Measurements from ENCODE around the gene FAM240B. TPM values are rescaled to one million over a fixed set of nuclear protein-coding genes. Genes with fewer than 3 reads are reported as not detected.

The FAM240B gene
- total RNA-seq, 4 donors from 2014 or later: not detected

DNA sequence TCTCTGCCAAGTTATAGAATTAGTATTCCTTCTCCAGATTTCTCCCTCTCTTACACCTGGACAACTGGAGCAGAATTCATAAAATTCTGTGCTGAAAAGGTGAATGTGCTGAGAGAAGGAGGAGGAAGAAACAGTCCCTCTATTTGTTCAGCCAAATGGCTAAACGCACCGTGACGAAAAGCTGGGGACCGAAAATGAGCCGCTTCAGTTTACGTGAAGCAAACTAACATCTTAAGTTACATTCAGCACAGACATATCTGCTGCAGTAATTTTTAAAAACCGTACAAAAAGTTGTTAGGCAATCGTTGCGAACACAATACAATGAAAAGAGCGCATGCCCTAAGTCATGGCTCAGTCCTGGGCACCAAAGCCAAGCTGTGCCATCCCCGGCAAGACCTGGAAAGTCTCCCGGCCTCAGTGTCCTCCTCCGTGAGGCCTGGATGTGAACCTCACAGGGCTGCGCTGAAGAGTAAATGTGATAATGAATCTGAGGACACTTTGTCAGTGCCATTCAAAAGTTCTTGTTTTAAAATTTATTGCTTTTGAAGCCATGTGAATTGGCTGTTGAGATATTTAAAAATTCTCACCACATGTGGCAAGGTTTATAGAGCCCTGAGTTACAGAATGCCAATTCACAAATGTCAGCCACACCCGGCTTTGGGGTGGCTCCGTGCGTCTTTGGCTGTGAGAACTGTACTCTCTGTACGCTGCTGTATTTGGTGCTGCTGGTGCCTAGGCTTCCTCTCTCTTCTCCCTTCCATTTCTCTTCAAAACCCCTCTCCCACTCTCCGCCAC lies 46.3 kb downstream of the FAM240B start:
- TF ChIP-seq, protein P1, sequence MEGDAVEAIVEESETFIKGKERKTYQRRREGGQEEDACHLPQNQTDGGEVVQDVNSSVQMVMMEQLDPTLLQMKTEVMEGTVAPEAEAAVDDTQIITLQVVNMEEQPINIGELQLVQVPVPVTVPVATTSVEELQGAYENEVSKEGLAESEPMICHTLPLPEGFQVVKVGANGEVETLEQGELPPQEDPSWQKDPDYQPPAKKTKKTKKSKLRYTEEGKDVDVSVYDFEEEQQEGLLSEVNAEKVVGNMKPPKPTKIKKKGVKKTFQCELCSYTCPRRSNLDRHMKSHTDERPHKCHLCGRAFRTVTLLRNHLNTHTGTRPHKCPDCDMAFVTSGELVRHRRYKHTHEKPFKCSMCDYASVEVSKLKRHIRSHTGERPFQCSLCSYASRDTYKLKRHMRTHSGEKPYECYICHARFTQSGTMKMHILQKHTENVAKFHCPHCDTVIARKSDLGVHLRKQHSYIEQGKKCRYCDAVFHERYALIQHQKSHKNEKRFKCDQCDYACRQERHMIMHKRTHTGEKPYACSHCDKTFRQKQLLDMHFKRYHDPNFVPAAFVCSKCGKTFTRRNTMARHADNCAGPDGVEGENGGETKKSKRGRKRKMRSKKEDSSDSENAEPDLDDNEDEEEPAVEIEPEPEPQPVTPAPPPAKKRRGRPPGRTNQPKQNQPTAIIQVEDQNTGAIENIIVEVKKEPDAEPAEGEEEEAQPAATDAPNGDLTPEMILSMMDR (IDR thresholded peaks at IDR 0.05): no peak
- DNase-seq (ENCODE audit: low spot score) (no peak), ATAC-seq (ENCODE audit: low FRiP score) (no peak)

DNA sequence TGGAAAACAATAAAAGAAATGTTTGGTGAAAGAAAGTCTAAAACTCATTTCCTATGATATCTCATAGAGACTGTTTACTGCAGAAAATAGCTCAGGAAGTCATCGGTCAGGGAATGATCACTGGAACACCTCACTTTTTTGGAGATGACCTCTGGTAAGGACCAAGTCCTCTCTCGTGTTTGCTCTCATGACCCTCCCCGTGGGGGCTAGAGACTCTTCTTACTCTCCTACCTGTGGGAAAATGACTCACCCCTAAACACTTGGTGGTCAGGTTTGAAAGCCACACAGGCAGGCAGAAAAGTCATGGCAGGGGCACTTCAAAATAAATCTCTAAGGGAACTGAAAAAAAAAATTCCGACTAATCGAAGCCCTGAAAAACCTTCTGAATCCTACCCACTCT lies 48.2 kb downstream of the FAM240B start:
- DNase-seq (ENCODE audit: low spot score): no peak
- TF ChIP-seq, protein P1 (IDR thresholded peaks at IDR 0.05): no peak
- ATAC-seq (ENCODE audit: low FRiP score): no peak

DNA sequence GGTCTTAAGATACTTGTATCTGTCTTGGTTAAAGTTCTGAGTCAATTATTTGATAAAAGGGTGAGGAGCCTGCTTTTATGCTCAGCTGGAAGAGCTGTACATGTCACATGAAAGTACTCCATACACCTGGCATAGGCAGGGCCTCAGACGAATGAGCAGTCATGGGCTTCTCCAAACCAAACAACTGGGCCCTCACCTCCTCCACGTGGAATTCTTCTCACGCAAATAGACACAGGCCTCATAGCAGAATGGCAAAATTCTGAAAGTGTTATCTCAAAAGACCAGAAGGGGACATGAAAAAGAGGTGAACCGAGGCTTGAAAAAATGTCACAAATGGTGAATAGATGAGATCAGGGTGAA lies 48.6 kb downstream of the FAM240B start:
- DNase-seq (ENCODE audit: low spot score) (no peak), ATAC-seq (ENCODE audit: low FRiP score) (no peak)
- TF ChIP-seq, protein P1 (IDR thresholded peaks at IDR 0.05): no peak

DNA sequence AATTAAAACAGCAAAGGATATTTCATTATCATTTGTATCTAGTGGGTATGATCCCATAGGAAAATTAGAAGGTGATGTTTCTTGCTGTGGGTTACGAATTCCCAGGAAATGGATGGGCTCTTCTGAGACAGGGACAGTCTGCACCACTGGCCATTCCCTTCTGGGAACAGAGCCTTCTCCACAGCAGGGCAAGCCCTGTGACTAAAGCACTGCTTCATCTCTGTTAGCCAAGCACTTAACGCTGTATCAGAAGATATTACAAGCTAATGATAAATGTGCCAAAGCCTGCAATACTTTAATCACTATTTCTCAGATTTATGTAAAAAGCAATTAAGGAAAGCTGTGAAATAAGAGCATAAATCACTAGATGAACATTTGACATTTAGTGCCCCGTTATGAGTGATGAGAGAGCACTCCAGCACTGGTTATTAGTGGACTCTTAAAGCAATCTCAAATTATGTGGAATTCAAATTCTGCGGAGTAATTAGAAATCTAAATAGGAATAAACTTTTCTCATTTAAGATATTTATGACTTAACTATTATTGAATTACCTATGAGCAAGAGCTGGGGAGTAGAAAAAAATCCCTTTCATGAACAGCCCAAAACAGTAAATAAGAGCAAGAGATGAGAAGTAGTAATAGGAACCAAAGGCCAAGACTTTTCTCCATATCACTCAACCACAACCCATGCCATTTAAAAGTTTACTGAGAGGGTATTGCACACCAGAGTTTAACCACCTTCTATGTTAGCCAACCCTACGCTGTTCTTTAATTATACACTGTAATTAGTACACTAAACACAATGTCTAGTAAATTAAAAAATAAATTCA lies 49.2 kb downstream of the FAM240B start:
- TF ChIP-seq, protein P1 (IDR thresholded peaks at IDR 0.05): no peak
- DNase-seq (ENCODE audit: low spot score) (no peak), ATAC-seq (ENCODE audit: low FRiP score) (no peak)

DNA sequence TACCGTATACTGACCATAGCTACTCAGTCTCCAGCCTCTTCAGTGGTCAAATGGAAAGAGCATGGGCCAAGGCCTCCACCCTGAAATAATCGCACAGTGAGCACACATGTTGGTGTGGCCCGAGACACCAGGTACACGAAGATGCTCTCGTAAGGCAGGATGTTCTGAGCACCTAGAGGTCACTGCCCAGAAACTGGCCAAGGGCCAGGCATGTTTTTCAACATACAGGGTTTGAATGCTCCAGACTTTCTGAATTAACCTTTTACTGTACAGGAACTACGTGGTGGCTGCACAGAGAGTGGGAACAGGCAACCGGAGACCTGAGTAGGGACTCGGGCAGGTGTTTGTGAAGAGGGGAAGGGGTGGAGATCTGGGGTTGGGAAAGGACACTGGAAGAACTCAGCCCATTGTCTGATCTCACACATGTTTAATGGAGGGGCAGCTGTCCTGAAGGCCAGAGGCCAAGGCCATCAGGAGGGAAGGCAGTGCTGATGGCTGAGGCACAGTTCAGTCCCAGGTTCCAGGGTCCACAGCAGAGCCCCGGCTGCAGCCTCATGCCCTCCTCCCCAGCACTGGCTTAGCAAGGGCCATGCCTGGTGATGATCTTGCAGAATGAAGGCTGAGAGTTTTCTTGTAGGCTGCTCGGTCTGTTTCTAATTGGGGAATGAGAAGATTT lies 51.0 kb downstream of the FAM240B start:
- DNase-seq (ENCODE audit: low spot score) (no peak), ATAC-seq (ENCODE audit: low FRiP score) (no peak)
- TF ChIP-seq, protein P1 (IDR thresholded peaks at IDR 0.05): no peak

DNA sequence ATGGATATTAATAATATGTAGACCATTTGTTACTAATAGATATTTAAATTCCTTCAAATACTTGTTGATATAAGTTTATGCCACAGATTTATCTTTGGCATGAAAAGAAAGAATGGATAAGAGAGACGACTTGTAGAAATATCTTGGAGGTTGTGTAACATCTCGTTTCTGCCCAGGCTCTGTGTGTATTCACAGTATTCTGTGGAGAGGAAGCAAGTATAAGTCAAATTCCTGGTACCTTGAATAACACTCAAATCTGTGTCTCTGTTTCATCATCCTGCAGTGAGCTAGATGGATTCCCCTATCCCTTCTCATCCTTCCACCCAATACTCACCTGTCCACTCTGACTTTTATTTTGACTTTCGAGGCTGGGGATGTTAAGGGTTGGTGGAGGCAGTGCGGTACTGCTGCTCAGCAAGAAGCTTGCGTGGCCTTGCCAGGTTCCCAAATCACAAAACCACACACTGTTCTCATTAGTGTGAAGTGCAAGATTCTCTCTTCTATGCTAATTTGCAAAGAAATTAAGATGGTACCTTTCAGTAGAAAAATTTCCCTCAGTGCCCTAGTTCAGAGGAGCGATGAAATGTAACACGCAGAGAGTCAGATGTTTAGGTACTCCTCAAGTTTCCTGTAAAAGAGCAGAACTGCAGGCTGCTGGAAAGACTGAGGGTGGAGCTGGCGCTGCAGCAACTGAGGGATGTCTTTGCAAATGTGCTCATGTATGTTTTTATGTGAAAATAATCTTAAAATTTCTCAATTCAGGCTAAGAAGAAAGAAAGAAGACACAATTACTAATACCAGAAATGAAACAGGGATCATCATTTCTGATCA lies 57.0 kb downstream of the FAM240B start:
- ATAC-seq (ENCODE audit: low FRiP score) (no peak), DNase-seq (ENCODE audit: low spot score) (no peak)
- TF ChIP-seq, protein P1 (IDR thresholded peaks at IDR 0.05): no peak

Measured in omental fat pad (tissue), 4 donors.